GM19438 (cell line): Measurements from ENCODE around the gene NTRK3.
"Not testable (repeated sequence)": the region's sequence is repeated elsewhere in the genome, so short reads cannot be mapped to it uniquely, and the experiment has no call there.

ENCODE experiments used
- ATAC-seq: cut with Tn5 transposase; IDR thresholded peaks from one replicate; pipeline ENCODE4 v1.9.1; 2021; ENCODE audit warnings: low read depth; ENCODE audit not compliant: unreplicated experiment

NTRK3 gene

DNA sequence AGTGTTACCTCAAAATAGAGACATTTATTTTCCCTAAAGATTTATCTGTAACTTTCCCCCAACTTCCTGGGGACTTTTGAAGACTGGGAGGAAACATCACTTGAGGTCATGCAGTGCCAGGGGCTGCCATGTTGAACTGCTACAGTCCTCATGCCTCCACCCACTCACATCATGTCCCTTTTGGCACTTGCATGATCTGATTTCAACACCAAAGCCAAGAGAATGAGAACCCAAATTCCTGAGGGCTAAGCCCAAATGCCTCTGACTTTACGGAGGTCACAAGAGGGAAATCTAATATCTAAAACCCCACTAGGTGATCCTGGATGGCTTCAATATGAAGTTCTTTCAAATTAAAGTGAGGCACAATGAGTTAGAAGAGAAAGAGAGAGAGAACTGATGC, 213.1 kb downstream of the NTRK3 start:
- ATAC-seq = no peak

DNA sequence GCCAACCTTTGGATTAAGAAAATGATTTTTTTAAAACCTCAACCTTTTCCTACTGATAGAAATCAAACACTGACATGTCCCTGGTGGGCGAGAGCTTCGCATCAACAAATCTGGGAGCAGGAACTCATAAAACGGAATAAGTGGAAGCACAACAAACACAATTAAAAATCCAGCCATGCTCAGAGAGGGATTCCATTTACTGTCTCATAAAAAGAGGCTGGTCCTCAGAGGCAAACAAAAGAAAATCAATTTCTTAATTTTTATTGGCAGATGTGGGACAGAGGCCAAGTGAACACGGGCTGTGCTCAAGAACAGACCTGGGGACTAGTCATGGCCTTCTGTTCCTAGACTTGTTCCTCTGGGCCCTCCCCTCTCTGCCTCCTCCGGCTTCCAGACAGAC, 214.5 kb downstream of the NTRK3 start:
- no peak for ATAC-seq

DNA sequence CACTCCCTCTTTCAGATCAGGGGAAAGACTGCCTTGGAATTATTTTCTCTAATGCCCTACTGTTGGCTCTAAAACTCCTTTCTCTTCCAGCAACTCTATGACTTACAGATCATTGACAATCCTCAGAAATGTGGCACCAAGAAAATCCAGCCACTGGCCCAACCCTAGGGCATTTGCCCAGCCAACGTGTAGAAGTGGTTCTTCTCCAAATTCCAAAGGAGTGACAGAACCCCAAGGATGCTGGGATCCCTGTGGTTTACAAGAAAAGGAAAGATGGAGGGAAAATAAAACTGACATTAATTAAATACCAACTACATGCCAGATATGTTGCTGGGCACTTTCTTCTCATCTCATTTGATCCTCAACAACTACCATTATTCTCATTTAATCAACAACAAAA, 216.0 kb downstream of the NTRK3 start:
- ATAC-seq = no peak

DNA sequence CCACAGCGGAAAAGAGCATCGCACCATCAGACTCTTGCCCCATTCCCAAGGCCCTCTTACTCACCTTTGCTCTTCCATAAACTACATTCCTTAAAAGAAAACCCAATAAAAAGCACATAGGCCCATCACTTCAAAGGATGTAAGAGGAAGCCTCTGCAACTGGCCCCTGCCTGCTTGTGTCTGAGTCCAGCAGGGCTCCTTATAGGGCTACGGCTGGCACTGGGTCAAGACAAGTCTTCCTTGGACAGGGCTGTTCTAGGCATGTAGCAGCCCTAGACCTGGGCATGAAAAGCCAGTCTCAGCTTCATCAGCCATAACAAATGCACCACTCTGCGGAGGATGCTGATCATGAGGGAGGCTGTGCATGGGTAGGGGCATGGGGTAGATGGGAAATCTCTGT, 218.3 kb downstream of the NTRK3 start:
- no peak for ATAC-seq

DNA sequence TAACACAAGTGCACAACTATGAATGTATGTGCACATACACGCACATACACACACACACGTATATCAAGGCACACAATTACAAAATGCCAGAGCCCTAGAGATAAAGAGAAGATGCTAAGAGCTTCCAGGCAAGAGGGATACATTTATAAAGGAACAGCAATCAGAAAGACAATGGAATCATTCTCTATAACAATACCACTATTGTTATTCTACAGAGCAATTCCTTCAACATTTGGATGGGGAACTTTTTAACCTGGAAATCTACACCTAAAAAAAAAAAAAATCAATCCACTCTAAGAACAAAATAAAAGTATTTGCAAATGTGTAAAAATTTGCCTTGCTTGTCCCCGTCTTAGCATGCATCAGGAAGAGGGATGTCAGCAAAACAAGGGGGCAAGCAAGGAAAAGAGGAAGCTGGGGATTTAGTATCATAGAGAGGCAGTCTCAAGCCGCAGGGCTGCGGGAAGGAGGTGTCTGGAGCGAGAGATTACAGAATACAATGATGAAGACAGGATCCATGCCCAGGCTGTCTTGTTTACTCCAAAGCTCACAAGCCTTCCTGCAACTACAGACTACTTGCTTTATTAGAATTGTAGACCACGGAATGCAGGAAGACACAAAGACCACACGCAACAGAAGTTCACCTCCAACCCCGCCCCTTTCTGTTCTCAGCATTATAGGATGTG, 220.2 kb downstream of the NTRK3 start:
- no peak for ATAC-seq

DNA sequence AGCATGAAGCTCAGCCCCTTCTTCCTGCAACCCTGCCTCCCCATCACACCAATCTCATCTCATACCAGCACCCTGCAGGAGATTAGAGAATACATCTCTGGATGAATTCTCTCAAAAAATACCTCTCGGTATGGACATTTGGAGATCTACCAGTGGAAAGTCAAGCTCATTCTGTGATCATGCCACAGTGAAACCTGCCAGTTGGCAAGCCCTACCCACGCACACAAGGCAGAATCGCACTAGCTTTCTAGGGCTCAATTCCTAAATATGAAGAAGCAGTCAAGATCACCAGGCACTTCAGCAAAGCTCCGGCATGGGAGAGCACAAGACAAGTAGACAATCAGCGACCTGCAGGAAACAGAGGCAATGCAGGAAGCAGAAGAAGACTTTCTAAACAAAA, 221.2 kb downstream of the NTRK3 start:
- no peak for ATAC-seq

DNA sequence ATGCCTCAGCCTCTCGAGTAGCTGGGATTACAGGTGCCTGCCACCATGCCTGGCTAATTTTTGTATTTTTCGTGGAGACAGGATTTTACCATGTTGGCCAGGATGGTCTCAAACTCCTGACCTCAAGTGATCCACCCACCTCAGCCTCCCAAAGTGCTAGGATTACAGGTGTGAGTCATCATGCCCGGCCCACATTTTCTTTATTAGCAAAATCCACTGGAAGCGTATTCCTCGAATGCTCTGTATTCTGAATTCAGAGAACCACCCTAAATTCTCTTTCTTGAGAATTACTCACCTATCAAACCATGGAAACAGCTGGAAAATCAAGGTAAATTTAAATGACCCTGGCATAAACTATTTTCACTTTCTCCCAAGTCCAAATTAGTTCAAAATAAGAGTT, 223.1 kb downstream of the NTRK3 start:
- ATAC-seq = not testable (repeated sequence)

DNA sequence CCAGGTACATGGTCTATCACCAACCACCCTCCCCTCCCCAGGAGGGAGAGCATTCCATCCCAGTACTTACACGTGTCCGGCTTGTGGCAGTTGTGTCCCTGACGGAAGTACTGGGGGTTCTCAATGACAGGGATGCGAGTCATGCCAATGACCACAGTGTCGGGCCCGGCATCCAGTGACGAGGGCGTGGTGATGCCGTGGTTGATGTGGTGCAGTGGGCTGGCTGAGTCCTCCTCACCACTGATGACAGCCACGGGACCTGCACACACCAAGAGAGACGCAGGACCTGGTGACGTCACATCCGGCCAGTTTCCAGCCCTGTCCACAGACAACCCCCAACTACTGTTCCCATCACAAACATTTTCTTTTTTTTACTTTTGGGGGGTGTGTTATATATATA, 223.8 kb downstream of the NTRK3 start:
- no peak for ATAC-seq

DNA sequence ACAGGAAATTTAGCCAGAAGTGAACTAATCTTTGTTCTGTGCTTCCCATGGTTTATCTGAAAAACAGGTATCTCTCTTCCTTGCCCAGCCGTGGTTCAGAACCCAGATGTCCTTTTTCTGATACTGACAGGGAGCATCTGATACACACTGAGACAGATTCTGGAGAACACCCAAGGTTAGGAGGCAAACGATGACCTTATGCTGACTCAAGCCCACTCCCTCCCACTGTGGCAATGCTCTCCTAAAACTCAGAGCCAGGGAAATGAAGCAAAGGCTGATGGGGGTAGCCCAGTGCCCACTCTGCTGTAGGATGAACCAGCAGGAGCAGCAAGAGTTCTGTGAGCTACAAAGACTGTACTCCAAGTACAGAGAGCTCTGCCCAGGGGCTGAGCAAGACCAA, 225.1 kb downstream of the NTRK3 start:
- no peak for ATAC-seq

DNA sequence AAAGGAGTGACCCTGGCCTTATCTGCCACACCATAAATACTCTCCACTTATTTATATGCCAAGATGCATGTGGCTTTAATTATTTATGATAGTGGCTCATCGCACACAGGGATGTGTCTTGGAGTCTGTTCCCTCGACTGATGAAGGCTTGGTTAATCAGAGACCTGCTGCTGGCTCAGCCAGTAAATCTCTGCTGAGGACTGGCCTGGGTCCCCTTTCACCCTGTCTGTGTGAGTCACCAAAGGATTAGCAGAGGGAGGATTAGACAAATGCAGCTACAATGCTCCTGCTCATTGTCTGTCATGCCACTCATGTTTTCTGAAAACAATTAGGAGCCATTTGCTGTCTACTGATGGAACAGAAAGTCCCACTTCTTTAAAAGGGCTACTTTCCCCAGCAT, 226.8 kb downstream of the NTRK3 start:
- ATAC-seq = no peak

DNA sequence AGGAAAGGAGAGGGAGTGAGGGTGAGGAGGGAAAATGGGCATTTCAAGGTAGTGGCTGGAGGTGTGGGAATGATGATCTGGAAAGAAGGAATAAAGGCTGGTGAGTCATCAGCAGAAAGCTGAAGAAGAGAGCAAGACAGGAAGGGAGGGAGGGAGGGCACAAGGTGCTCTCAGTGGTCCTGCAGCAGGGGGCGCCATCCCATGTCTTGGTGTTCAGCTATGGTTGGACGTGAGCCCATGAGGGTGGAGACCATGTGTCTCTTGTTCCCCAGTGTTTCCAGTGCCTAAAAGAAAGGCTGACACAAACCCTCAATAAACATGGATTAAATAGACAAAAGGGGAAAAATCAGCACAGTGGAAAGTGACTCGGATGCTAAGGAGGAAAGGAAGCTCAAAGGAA, 228.5 kb downstream of the NTRK3 start:
- ATAC-seq = no peak

DNA sequence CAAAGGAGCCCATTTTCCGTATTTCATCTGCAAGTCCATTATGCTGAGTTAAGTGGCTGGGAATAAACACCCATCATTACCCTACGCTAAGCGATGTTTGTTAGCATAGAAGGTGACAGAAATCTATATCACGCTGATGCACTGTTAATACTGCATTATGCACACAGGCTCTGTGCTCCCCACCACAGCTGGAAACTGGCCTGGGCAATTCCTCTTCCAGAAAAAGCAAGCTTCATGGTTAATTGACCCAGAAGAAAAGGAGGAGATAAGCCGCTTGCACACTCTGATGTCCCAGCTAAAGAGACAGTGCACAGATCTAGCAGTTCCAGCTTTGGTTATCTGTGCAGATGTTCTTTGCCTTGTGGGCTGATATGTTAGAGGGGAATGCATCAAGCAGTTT, 232.6 kb downstream of the NTRK3 start:
- ATAC-seq = no peak

DNA sequence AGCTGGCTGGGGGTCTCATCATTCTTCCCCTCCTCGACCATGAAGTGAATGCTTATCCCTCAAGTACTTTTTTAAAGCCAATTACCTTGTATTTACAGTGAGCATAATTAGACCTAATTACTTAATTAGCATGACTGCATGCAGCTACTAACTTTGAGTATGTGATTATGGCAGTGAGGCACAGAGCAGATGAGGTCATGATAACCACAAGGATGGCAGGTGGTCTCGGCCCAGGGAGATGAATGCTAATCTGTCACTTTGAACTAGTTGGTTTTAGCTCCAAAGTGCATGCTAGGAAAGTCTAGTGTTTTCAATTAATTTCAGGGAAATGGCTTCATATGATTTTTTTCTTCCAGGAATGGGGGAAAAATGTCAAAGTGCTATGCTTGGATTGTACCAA, 233.8 kb downstream of the NTRK3 start:
- no peak for ATAC-seq

DNA sequence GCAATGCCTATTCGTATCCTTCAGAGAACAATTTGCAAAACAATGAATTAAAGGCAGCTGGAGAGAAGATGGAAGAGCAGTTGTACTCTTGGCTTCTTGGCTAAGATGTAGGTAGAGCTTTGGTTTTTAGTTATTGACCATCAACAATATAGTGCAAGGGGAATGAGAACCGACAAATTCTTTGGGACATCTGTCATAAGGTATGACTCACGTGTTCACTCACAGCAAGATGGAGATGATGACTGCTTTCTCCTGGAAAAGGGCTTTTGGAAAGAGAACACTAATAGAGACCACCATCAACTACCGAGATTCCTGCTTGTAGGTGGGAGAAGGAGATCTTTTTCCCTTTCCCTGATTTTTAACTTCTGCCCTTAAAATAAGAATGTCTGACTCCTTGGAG, 234.9 kb downstream of the NTRK3 start:
- no peak for ATAC-seq

DNA sequence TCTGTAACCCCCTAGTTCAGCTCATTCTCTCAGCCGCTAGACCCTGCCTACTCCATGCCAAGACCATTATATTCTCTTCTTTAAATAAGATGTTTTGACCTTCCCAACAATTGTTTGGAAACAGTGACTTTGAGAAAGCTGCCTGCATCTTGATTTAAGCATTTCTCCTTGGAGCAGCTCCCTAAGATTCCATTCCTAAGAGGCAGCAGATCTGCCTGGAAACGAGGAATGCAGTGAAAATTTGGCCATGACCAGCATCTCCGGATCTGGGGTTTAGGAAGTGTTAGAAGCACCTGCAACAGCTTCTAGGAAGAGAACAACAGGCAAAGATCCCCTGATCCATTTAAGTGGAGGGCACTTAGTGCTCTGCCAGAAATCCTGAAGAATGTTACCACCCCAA, 235.7 kb downstream of the NTRK3 start:
- no peak for ATAC-seq

DNA sequence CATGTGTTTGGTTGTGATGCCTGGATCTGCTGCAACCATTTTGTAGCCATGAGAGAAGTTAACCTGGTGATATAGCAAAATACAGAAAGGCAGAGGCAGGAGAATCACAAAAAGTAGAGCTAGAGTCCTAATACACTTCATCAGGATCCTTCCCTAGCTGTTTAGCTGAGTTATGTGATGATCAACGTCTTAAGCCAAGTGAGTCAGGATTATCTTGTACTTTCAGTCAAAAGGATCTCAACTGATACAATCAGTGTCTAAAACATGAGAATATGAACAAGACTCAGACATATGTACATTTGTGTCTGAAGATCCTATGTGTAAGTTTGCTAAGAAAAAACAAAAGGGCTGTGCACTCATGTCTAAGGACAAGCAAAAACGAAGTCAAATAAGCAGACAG, 236.9 kb downstream of the NTRK3 start:
- ATAC-seq = no peak

DNA sequence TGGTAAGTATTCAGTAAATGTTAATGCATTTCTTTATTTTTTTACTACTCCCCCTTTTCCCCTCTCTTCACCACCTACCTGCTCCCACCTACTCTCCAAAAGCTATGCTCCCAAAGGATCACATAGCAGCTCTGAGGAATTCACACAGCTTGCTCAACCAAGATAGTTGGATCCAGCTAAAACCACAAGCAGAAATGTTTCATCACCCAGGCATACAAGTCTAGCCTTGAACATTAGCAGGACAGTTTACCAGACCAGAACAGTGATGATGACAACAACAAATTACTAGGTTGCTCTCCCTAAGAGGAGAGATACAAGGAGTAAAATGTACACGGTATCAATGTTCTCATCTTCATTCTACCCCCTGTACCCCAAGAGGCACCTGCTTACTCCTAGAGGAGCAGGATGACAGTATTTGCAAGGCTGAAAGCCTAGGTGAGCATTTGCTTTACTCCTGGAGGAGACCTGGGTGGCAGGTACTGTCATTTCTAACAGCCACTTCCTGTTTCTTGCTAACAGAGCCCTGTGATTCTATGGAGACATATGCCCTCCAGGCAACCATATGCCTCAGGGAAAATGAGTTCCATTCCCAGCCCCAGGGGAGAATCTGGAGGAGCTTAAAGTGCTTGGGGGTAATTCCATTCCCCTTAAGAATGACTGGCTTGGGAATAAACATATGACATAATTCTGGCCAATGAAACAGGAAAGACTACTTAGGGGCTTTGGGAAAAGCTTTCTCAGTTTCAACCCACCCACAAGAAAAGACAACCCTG, 237.5 kb downstream of the NTRK3 start:
- no peak for ATAC-seq

DNA sequence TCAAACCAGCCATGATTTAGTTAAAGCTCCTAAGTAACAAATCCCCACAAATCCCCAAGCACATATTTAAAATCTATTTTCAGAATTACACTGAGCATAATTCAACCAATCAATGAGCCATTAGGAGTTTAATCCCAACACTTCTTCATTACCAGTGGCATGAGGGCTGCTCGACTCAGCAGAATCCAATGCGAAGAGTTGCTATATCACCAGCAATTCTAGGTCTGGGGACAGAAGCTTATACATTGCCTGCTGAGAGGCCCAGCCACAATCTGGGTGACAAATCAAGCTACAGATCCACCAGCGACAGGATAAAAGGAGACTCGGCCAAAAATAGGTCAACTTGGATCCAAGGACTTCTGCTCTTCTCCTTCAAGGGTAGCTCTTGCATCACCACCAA, 238.8 kb downstream of the NTRK3 start:
- ATAC-seq = no peak

DNA sequence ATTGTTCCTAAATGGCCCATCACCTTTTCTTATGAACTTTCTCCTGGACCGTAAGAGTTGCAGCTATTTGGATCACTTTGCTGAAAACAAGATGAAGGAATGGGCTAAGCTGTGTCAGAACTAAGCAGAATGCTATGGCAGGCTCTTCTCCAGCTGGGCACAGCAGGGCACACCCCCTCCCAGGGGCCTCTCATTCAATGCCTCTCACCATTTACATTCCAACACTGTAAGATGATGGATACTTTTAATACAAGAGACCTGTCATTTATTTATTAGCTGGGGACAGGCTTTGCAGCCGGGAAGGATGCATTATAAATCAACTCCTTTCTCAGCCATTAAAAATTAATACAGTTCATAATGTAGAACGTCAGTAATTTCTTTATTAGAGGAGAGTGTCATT, 240.1 kb downstream of the NTRK3 start:
- ATAC-seq = no peak

DNA sequence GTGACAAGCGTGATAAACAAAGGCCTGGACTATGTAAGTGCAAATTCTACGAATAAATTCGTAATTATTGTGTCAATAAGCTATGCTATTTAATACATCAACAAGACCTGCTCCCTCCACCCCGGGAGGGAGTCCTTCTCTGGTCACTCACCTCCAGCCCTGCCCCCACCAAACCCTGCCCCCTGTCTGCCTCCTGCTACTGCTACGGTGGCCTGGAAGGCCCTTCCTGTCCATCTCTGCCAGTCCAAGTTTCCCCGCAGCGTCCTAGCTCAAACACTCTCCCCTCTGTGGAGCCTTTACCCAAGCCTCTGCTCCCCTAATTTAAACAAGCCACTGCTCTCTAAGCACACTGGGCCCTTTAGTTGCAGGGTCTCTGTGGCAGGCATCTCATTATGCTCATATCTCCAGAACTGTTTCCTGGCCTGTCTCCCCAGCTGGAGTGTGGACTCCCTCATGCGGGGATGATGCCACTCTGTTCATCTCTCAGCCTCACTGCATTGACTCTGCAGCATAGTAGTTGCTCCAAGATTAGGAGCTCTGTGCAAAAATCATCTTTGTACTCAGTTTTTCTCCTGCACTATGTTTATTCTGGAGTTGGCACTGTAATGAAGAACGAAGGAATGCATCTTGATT, 241.2 kb downstream of the NTRK3 start:
- no peak for ATAC-seq

DNA sequence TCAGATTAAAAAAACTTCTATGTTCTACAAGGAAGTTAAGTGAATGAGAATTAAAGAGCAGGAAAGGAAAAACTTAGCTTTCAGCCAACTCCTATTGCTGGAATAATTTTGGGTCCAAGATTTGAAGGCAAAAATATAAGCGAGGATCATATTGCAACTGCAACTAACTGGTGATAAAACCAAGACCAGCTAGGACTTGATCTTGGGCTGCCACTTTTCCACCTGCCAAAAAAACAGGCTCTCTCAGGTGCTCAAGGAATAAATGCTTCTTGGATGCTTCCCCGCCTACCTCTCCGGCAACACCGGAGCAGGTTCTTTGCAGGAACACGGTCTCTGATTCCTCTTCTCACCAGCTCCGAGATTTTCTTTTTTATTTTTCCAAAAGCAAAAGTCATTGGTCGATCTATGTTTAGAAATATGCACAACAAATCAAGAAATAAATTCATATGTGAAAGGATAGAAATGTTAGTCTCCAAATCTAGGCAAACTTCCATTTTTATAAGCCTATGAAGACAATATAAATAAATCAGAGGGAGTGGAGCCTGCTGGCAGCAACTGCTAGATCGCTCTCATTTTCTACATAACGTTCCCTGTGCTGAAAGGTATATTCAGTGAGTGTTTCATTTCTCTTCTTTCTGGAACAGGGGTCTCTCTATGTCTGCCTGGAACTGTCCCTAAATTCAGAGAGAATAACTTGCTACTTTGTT, 241.9 kb downstream of the NTRK3 start:
- no peak for ATAC-seq
